ENCODE data around the gene DNAJC6. TPM values are rescaled to one million over a fixed set of nuclear protein-coding genes. Genes with fewer than 3 reads are reported as not detected.
A peak's percentile ranks its signal among the peaks of the same experiment; 100 is the strongest.

DNAJC6 gene
- total and polyA plus RNA-seq, 2 of the 13 experiments (the other 11 are each of a cell fraction or from before 2014, with no cell fraction given), result 1.0 to 1.6 TPM

DNA sequence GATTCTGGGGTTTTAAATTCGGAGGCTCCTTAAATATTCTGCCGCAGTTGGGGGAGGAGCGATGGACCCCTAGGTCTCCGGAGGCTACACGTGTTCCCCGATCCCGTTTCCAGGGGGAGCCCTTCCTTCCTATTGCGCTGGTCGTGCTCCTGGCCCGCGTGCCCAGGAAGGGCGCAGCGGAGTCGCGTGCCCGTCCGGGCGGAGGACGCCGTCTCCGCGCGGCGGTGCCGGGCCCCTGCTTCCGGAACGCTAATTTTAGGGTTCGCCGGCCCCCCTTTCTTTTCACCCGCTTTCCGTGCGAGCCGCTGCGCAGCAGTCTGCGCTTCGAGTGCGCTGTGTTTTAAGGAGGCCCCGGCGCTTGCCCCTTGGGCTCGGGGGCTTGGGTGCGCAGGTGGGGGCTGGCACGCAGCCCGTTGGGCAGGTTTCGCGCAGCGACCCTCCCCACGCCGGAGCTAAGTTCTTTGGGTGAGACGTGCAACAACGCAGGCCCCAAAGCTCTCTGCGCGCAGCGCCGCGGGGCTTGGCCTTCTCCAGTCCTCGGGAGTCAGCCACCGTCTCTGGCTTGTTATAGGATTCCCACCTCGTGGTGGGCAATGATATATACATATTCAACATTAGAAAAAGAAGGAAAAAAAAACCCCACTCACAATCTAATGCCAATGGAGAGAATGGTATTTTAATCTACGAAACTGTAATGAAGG is 43.5 kb upstream of the DNAJC6 start (continued):
- peak; percentile 82 for TF ChIP-seq ZFX (CRISPR knock-in tag; IDR thresholded peaks at IDR 0.05; ENCODE audit: low read depth)
- TF ChIP-seq ZNF564 (CRISPR knock-in tag; IDR thresholded peaks at IDR 0.05), result 0 out of 2 replicates have a peak, but pooled peaks have one; percentile 39
- peak; percentile 85 for TF ChIP-seq ZNF605 (CRISPR knock-in tag; IDR thresholded peaks at IDR 0.05)
- peak; percentile 76; the same call in 1 of the 2 replicates for TF ChIP-seq ZNF253 (CRISPR knock-in tag; IDR thresholded peaks at IDR 0.05; ENCODE audit: borderline replicate concordance)
- TF ChIP-seq, protein P1, sequence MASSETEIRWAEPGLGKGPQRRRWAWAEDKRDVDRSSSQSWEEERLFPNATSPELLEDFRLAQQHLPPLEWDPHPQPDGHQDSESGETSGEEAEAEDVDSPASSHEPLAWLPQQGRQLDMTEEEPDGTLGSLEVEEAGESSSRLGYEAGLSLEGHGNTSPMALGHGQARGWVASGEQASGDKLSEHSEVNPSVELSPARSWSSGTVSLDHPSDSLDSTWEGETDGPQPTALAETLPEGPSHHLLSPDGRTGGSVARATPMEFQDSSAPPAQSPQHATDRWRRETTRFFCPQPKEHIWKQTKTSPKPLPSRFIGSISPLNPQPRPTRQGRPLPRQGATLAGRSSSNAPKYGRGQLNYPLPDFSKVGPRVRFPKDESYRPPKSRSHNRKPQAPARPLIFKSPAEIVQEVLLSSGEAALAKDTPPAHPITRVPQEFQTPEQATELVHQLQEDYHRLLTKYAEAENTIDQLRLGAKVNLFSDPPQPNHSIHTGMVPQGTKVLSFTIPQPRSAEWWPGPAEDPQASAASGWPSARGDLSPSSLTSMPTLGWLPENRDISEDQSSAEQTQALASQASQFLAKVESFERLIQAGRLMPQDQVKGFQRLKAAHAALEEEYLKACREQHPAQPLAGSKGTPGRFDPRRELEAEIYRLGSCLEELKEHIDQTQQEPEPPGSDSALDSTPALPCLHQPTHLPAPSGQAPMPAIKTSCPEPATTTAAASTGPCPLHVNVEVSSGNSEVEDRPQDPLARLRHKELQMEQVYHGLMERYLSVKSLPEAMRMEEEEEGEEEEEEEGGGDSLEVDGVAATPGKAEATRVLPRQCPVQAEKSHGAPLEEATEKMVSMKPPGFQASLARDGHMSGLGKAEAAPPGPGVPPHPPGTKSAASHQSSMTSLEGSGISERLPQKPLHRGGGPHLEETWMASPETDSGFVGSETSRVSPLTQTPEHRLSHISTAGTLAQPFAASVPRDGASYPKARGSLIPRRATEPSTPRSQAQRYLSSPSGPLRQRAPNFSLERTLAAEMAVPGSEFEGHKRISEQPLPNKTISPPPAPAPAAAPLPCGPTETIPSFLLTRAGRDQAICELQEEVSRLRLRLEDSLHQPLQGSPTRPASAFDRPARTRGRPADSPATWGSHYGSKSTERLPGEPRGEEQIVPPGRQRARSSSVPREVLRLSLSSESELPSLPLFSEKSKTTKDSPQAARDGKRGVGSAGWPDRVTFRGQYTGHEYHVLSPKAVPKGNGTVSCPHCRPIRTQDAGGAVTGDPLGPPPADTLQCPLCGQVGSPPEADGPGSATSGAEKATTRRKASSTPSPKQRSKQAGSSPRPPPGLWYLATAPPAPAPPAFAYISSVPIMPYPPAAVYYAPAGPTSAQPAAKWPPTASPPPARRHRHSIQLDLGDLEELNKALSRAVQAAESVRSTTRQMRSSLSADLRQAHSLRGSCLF (CRISPR knock-in tag; IDR thresholded peaks at IDR 0.05; ENCODE audit: borderline replicate concordance), result no peak
- TF ChIP-seq, protein P2, sequence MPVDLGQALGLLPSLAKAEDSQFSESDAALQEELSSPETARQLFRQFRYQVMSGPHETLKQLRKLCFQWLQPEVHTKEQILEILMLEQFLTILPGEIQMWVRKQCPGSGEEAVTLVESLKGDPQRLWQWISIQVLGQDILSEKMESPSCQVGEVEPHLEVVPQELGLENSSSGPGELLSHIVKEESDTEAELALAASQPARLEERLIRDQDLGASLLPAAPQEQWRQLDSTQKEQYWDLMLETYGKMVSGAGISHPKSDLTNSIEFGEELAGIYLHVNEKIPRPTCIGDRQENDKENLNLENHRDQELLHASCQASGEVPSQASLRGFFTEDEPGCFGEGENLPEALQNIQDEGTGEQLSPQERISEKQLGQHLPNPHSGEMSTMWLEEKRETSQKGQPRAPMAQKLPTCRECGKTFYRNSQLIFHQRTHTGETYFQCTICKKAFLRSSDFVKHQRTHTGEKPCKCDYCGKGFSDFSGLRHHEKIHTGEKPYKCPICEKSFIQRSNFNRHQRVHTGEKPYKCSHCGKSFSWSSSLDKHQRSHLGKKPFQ (CRISPR knock-in tag; IDR thresholded peaks at IDR 0.05; ENCODE audit: insufficient replicate concordance), result peak; percentile 76
- TF ChIP-seq ZBTB21 (CRISPR knock-in tag; IDR thresholded peaks at IDR 0.05), result no peak
- TF ChIP-seq, protein P3, sequence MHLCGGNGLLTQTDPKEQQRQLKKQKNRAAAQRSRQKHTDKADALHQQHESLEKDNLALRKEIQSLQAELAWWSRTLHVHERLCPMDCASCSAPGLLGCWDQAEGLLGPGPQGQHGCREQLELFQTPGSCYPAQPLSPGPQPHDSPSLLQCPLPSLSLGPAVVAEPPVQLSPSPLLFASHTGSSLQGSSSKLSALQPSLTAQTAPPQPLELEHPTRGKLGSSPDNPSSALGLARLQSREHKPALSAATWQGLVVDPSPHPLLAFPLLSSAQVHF (CRISPR knock-in tag; IDR thresholded peaks at IDR 0.05), result peak; percentile 61; the same call in 1 of the 2 replicates
- TF ChIP-seq, protein P4, sequence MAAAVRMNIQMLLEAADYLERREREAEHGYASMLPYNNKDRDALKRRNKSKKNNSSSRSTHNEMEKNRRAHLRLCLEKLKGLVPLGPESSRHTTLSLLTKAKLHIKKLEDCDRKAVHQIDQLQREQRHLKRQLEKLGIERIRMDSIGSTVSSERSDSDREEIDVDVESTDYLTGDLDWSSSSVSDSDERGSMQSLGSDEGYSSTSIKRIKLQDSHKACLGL (CRISPR knock-in tag; IDR thresholded peaks at IDR 0.05), result no peak
- TF ChIP-seq, protein P5, sequence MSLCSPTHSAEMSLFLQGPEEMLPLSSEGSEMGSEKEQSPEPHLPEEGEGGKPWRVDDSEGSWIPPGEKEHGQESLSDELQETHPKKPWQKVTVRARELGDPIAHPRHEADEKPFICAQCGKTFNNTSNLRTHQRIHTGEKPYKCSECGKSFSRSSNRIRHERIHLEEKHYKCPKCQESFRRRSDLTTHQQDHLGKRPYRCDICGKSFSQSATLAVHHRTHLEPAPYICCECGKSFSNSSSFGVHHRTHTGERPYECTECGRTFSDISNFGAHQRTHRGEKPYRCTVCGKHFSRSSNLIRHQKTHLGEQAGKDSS (CRISPR knock-in tag; IDR thresholded peaks at IDR 0.05; ENCODE audit: borderline replicate concordance, low read depth), result no peak
- TF ChIP-seq KDM3A (CRISPR knock-in tag; IDR thresholded peaks at IDR 0.05; ENCODE audit: low read depth), result peak; percentile 66; the same call in 1 of the 2 replicates
- TF ChIP-seq ZNF350 (CRISPR knock-in tag; IDR thresholded peaks at IDR 0.05; ENCODE audit: borderline replicate concordance, low read depth), result peak; percentile 44; the same call in 1 of the 2 replicates
- TF ChIP-seq KAT8 (CRISPR knock-in tag; IDR thresholded peaks at IDR 0.05), result peak; percentile 25; the same call in 1 of the 2 replicates
- TF ChIP-seq, protein P6, sequence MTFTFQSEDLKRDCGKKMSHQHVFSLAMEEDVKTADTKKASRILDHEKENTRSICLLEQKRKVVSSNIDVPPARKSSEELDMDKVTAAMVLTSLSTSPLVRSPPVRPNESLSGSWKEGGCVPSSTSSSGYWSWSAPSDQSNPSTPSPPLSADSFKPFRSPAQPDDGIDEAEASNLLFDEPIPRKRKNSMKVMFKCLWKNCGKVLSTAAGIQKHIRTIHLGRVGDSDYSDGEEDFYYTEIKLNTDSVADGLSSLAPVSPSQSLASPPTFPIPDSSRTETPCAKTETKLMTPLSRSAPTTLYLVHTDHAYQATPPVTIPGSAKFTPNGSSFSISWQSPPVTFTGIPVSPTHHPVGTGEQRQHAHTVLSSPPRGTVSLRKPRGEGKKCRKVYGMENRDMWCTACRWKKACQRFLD (CRISPR knock-in tag; IDR thresholded peaks at IDR 0.05; ENCODE audit: borderline replicate concordance), result 0 out of 2 replicates have a peak, but pooled peaks have one; percentile 31
- TF ChIP-seq, protein P7, sequence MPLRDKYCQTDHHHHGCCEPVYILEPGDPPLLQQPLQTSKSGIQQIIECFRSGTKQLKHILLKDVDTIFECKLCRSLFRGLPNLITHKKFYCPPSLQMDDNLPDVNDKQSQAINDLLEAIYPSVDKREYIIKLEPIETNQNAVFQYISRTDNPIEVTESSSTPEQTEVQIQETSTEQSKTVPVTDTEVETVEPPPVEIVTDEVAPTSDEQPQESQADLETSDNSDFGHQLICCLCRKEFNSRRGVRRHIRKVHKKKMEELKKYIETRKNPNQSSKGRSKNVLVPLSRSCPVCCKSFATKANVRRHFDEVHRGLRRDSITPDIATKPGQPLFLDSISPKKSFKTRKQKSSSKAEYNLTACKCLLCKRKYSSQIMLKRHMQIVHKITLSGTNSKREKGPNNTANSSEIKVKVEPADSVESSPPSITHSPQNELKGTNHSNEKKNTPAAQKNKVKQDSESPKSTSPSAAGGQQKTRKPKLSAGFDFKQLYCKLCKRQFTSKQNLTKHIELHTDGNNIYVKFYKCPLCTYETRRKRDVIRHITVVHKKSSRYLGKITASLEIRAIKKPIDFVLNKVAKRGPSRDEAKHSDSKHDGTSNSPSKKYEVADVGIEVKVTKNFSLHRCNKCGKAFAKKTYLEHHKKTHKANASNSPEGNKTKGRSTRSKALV (CRISPR knock-in tag; IDR thresholded peaks at IDR 0.05), result peak; percentile 85
